ENCODE measurements around the gene FAM219A.

DNA sequence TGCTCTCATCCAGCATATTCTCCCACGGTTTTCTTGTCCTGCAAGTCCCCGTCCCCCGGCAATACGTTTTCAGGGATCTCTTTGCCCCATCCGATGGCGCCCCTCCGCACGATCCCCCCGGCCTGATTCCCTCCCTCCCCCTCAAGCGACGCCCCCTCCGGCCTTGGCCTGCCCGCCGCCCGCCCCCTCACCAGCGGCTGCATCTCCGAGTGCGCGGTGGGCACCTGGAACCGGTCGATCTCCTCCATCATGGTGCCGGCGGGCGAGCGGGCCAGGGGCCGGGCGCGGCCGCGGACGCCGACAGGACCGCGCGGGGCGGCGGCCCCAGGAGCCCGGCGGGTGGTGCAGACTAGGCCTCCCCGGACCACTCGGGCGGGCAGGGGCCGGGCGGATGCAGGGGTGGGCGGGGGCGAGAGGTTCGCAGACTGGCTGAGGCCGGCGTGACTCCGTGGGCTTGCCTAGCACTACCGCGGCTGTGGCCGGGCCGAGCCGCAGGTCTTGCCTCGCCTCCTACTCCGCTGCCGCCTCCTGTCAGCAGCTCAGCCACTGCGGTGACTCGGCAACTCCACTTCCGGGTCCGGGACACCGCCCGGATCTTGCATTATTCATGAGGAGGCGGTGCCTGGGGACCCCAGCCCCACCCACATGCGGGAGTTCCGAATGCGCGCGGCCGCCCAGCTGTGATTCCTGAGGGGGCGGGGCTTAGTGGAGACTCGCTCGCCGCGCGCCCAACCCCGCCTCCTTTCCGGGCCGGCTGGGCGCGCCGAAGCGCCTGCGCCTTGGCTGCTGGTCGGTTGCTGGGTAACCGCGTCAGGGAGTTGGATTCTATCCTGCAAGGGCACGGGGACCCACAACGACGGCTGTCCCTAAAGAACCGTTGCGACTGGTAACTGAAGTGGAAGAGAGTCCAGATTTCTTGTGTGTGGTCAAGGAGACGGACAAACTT is at the start of gene FAM219A, which contains the start of gene DNAI1:
- TF ChIP-seq, protein P1, sequence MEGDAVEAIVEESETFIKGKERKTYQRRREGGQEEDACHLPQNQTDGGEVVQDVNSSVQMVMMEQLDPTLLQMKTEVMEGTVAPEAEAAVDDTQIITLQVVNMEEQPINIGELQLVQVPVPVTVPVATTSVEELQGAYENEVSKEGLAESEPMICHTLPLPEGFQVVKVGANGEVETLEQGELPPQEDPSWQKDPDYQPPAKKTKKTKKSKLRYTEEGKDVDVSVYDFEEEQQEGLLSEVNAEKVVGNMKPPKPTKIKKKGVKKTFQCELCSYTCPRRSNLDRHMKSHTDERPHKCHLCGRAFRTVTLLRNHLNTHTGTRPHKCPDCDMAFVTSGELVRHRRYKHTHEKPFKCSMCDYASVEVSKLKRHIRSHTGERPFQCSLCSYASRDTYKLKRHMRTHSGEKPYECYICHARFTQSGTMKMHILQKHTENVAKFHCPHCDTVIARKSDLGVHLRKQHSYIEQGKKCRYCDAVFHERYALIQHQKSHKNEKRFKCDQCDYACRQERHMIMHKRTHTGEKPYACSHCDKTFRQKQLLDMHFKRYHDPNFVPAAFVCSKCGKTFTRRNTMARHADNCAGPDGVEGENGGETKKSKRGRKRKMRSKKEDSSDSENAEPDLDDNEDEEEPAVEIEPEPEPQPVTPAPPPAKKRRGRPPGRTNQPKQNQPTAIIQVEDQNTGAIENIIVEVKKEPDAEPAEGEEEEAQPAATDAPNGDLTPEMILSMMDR (conservative IDR thresholded peaks at IDR 0.05; ENCODE audit: low read depth, low read length) = no peak
- no peak for TF ChIP-seq EZH2phosphoT487 (IDR thresholded peaks at IDR 0.05; ENCODE audit: borderline replicate concordance, low read length)
